MM.1S (cell line): Measurements from ENCODE around the gene TNXB.
"Not testable (repeated sequence)": the region's sequence is repeated elsewhere in the genome, so short reads cannot be mapped to it uniquely, and the experiment has no call there.

ENCODE experiments used
- EZH2 ChIP-seq: fragments of 300-600 bp; sonication (generic); optimal IDR thresholded peaks from 2 replicates; pipeline ENCODE3; 2017; ENCODE audit warnings: low read depth, mild to moderate bottlenecking, antibody characterized with exemption, low read length, mixed read lengths
- TF ChIP-seq, protein P1 (sequence below): fragments of 300-600 bp; sonication (generic); IDR thresholded peaks from 2 replicates; pipeline ENCODE4 v1.5.1; 2016; ENCODE audit warnings: antibody characterized with exemption, low read length, mixed read lengths

DNA sequence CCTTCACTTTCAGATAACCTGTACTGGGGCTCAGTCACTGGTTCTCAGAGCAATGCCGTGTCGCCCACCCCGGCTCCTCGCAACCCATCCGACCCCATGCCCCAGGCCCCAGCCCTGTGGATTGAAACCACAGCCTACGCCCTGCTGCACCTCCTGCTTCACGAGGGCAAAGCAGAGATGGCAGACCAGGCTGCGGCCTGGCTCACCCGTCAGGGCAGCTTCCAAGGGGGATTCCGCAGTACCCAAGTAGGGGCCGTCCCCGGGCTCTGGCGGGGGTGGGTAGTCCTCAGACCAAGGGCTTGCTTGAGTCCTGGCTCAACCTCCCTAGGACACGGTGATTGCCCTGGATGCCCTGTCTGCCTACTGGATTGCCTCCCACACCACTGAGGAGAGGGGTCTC is 79.6 kb downstream of the TNXB start:
- TF ChIP-seq, protein P1, sequence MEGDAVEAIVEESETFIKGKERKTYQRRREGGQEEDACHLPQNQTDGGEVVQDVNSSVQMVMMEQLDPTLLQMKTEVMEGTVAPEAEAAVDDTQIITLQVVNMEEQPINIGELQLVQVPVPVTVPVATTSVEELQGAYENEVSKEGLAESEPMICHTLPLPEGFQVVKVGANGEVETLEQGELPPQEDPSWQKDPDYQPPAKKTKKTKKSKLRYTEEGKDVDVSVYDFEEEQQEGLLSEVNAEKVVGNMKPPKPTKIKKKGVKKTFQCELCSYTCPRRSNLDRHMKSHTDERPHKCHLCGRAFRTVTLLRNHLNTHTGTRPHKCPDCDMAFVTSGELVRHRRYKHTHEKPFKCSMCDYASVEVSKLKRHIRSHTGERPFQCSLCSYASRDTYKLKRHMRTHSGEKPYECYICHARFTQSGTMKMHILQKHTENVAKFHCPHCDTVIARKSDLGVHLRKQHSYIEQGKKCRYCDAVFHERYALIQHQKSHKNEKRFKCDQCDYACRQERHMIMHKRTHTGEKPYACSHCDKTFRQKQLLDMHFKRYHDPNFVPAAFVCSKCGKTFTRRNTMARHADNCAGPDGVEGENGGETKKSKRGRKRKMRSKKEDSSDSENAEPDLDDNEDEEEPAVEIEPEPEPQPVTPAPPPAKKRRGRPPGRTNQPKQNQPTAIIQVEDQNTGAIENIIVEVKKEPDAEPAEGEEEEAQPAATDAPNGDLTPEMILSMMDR, result not testable (repeated sequence)
- not testable (repeated sequence) for TF ChIP-seq EZH2
